CD4-positive, alpha-beta T cell (primary cell): ENCODE data around the gene DRG1. TPM values are rescaled to one million over a fixed set of nuclear protein-coding genes. Genes with fewer than 3 reads are reported as not detected.

Experiments used
- ATAC-seq: fragments of 200-7000 bp; cut with Tn5 transposase; one replicate; pipeline ENCODE4 v1.10.0; 2022; ENCODE audit warnings: mild to moderate bottlenecking; ENCODE audit not compliant: poor library complexity
- CTCF ChIA-PET: fragments of 350-600 bp; sonication (Branson Sonifier 250); formaldehyde crosslinking; loops from one replicate; lab custom pipeline; 2021; ENCODE audit warnings: antibody characterized with exemption, inconsistent platforms; lab: Charles Lee
- POLR2A ChIA-PET: fragments of 350-600 bp; sonication (Branson Sonifier 250); formaldehyde crosslinking; loops from one replicate; lab custom pipeline; 2021; ENCODE audit warnings: antibody characterized with exemption, inconsistent platforms; lab: Charles Lee
- DNase-seq, 14 experiments: peaks; one replicate each; pipeline ENCODE4 v3.0.0-alpha.2; 2013 to 2020; ENCODE audit warnings: mixed read lengths in 2 of 14
- H3K27ac ChIP-seq, 2 donors: one replicate each; pipeline versions ENCODE4 v1.5.1 to v1.7.0; 2013; ENCODE audit warnings: low read length in 2 of 2, low read depth in 1 of 2, mild to moderate bottlenecking in 1 of 2
- H3K27me3 ChIP-seq, 2 experiments: 1 replicate in 1 of 2; 2 replicates in 1 of 2; pipeline versions ENCODE4 v1.6.1 to v1.7.0; 2013; ENCODE audit warnings: low read length in 2 of 2, control low read depth in 1 of 2, mild to moderate bottlenecking in 1 of 2, moderate library complexity in 1 of 2; ENCODE audit not compliant: insufficient read depth in 2 of 2, control insufficient read depth in 1 of 2
- H3K36me3 ChIP-seq: one replicate; pipeline ENCODE4 v1.6.1; 2013; ENCODE audit warnings: low read length, control low read depth; ENCODE audit not compliant: insufficient read depth
- H3K4me1 ChIP-seq: one replicate; pipeline ENCODE4 v1.6.1; 2013; ENCODE audit warnings: low read length, control low read depth; ENCODE audit not compliant: insufficient read depth
- H3K4me3 ChIP-seq: one replicate; pipeline ENCODE4 v1.5.1; 2013; ENCODE audit warnings: mild to moderate bottlenecking, low read length, moderate library complexity
- H3K9me3 ChIP-seq, 2 experiments: 1 replicate in 1 of 2; 2 replicates in 1 of 2; pipeline versions ENCODE4 v1.6.1 to v1.7.0; 2013; ENCODE audit warnings: low read length in 2 of 2, mild to moderate bottlenecking in 2 of 2, control low read depth in 1 of 2, moderate library complexity in 1 of 2; ENCODE audit not compliant: control insufficient read depth in 1 of 2, insufficient read depth in 1 of 2
- H3K27ac Mint-ChIP-seq: one replicate; pipeline ENCODE4 v1.8.0; 2020; ENCODE audit warnings: mixed read lengths
- H3K27me3 Mint-ChIP-seq: one replicate; pipeline ENCODE4 v1.8.0; 2021; ENCODE audit warnings: mixed read lengths
- H3K36me3 Mint-ChIP-seq: one replicate; pipeline ENCODE4 v1.8.0; 2021; ENCODE audit warnings: low read depth, mixed read lengths
- H3K4me1 Mint-ChIP-seq: one replicate; pipeline ENCODE4 v1.8.0; 2021; ENCODE audit warnings: low read depth, mixed read lengths
- H3K4me3 Mint-ChIP-seq: one replicate; pipeline ENCODE4 v1.8.0; 2020; ENCODE audit warnings: mild to moderate bottlenecking, mixed read lengths
- H3K9me3 Mint-ChIP-seq: one replicate; pipeline ENCODE4 v1.8.0; 2020; ENCODE audit warnings: mixed read lengths
- intact Hi-C, 2 experiments: fragments of 100-400 bp; cut with DNase I in 1 of 2; cut with micrococcal nuclease in 1 of 2; formaldehyde crosslinking; loops; one replicate each; pipeline versions ENCODE4 v1.15.1 to v1.9.0; 2023 to 2025; cut with DNase I, micrococcal nuclease
- polyA plus RNA-seq, 2 donors: library from polyadenylated mRNA; unstranded; fragments of 120-200 nt; gene quantifications; one replicate each; pipeline ENCODE4 v1.2.1, GENCODE V29; 2013
- total RNA-seq, 174 experiments: library from RNA in 2 of 174; stranded (reverse) in 2 of 174; gene quantifications; one replicate each; pipeline ENCODE4 v1.2.3 and lab custom pipeline; 2021 to 2026
- TF ChIP-seq, protein P1 (sequence below): fragments of 200-600 bp; IDR thresholded peaks from one replicate; pipeline ENCODE4 v1.8.0; 2022; ENCODE audit warnings: antibody characterized with exemption, mild to moderate bottlenecking

The DRG1 gene, protein sequence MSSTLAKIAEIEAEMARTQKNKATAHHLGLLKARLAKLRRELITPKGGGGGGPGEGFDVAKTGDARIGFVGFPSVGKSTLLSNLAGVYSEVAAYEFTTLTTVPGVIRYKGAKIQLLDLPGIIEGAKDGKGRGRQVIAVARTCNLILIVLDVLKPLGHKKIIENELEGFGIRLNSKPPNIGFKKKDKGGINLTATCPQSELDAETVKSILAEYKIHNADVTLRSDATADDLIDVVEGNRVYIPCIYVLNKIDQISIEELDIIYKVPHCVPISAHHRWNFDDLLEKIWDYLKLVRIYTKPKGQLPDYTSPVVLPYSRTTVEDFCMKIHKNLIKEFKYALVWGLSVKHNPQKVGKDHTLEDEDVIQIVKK
- total RNA-seq (10 to 100 TPM; 57.3 to 72.8 TPM), total RNA-seq (lab: John Stamatoyannopoulos, UW) (26.7 to 126 (median 42.1) reads per million in 172 experiments)
- polyA plus RNA-seq (2013, experiment 1 of 2), result 37.1 TPM
- 46.4 TPM for polyA plus RNA-seq (2013, experiment 2 of 2)

DNA sequence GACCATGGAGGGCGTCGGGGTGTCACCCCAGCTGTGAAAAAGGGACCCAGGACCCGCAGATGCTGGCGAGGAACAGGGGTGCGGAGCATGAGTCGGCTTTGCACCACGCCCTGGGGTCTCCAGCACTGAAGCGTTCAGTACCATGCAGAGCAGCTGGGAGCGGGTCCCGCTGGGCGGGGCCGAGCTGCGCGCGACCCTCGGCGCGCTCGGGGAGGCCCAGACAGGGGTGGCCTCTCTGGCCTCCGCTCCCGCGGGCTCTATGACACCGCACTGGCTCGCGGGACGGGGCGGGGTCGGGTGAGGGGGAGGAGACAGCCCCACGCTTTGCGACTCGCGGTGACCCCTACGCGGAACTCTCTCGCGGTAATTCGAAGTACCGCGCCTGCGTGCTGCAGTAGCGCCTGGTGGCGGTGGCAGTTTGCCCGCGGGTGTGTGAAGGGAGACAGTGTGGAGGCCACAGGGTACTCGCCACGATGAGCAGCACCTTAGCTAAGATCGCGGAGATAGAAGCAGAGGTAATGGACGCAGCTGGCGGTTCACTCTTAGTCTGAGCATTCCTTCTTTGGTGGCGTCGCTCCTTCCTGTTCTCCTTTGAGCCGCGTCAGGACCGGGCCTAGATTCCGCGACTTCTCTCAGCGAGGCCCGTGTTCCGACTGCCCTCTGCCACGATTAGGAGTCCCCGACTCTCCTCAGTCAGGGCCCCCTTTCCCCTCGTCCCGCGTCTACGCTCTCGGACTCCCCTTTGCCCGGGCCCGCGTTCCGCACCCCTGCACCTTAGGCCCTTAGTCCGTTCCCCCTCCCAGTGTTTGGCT lies at the start of gene DRG1:
Gene DRG1 (plus strand): TSS at position 394 of the 812 bp plus-strand sequence. CDS start 80 bp downstream, at position 474.
- H3K4me1 ChIP-seq, result peaks cover 22% of the 10 kb centered on the region
- peak within 1 kb of the TSS; percentile 90 for H3K4me3 ChIP-seq
- H3K4me1 Mint-ChIP-seq, result peaks cover 18% of the 10 kb centered on the region
- ChIA-PET CTCF (interaction anchor here (1.3 kb wide), 1 partner anchor 53 kb away, joined by 5 read pairs; the partner anchor contains the start of gene PATZ1), POLR2A (interaction anchor here (0.6 to 3.8 kb wide), 10 partner anchors 49 to 263 kb away, joined by 3 to 37 read pairs (median 4); partner anchors contain the start of genes PATZ1, PIK3IP1 and PISD)
- H3K27me3 Mint-ChIP-seq, result no peaks in the 10 kb centered on the region
- peaks cover 35% of the 10 kb centered on the region for H3K36me3 Mint-ChIP-seq
- peak within 1 kb of the TSS; percentile 83 for H3K27ac Mint-ChIP-seq
- H3K9me3 ChIP-seq, result no peaks in the 10 kb centered on the region
- H3K9me3 Mint-ChIP-seq, result no peaks in the 10 kb centered on the region
- peak; percentile 97 for ATAC-seq
- peak within 1 kb of the TSS; percentile 77 to 81 for H3K27ac ChIP-seq
- peak within 1 kb of the TSS; percentile 94 for H3K4me3 Mint-ChIP-seq
- TF ChIP-seq, protein P1, sequence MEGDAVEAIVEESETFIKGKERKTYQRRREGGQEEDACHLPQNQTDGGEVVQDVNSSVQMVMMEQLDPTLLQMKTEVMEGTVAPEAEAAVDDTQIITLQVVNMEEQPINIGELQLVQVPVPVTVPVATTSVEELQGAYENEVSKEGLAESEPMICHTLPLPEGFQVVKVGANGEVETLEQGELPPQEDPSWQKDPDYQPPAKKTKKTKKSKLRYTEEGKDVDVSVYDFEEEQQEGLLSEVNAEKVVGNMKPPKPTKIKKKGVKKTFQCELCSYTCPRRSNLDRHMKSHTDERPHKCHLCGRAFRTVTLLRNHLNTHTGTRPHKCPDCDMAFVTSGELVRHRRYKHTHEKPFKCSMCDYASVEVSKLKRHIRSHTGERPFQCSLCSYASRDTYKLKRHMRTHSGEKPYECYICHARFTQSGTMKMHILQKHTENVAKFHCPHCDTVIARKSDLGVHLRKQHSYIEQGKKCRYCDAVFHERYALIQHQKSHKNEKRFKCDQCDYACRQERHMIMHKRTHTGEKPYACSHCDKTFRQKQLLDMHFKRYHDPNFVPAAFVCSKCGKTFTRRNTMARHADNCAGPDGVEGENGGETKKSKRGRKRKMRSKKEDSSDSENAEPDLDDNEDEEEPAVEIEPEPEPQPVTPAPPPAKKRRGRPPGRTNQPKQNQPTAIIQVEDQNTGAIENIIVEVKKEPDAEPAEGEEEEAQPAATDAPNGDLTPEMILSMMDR, result no peak
- no peaks in the 10 kb centered on the region for H3K27me3 ChIP-seq
- peaks cover 11% of the 10 kb centered on the region for H3K36me3 ChIP-seq
- DNase-seq, result peak; percentile 92 to 98 (median 96)
- intact Hi-C loops, result loop anchor here (1.0 to 5.0 kb wide), 3 partner anchors 52 to 353 kb away; partner anchors contain the start of genes DEPDC5 (in 1 of the 2), EIF4ENIF1 (in 1 of the 2) and PRR14L (in 1 of the 2)

DNA sequence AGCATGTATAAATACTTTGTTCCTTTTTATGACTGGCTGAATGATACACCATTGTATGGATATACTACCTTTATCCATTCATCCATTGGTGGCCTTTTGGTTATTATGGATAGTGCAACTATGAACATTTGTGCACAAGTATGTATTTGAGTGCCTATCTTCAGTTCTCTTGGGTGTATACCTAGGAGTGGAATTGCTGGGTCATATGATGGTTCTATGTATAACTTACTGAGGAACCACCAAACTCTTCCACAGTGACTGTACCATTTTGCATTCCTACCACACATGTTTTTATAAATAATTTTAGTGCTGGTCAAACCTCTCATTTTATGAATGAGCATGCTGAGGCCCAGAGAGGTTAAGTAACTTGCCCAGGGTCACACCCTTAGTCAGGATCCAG lies 49.4 kb upstream of the DRG1 start:
- Mint-ChIP-seq H3K4me3 (peak overlapping the region; percentile 38), H3K27ac (no peak overlapping the region), H3K27me3 (no peaks in the 10 kb centered on the region), H3K9me3 (no peaks in the 10 kb centered on the region), H3K36me3 (peaks cover 8% of the 10 kb centered on the region), H3K4me1 (peaks cover 12% of the 10 kb centered on the region)
- Histone ChIP-seq H3K27me3 (no peaks in the 10 kb centered on the region), H3K27ac (no peak overlapping the region), H3K4me3 (no peak overlapping the region), H3K9me3 (no peaks in the 10 kb centered on the region), H3K36me3 (no peaks in the 10 kb centered on the region), H3K4me1 (peaks cover 21% of the 10 kb centered on the region)
- DNase-seq (no peak), ATAC-seq (no peak)
- TF ChIP-seq, protein P1, result no peak
- ChIA-PET POLR2A (no interaction called here), CTCF (no interaction called here)
- intact Hi-C loops, result loop anchor here in 1 of 2 experiments (5.0 kb wide), 6 partner anchors 137 to 1468 kb away; partner anchors contain the start of genes EIF4ENIF1, MTMR3, RNF185 and SELENOM

DNA sequence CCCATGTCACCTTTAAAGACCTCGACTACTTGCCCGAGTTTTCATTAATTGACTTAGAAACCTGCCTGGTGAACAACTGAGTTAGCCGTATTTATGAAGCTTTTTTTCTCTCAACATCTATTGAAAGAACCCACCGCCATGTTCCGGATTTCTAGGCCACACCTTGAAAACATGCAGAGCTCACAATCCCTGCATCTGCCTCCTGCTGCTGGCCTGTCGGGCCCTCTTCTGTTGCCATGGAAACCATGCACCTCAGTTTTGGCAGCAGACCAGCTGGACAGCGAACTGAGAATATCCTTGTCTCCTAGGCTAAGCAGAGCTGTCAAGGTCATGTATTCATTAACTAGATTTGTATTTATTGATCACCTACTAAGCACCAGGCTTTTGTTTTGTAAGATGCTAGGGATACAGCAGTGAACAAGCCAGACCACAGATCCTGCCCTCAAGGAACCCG lies 49.0 kb upstream of the DRG1 start:
- no peaks in the 10 kb centered on the region for H3K9me3 ChIP-seq
- CTCF ChIA-PET, result no interaction called here
- ATAC-seq, result no peak

More for the DNA sequence above, 49.0 kb upstream of the DRG1 start:
- Histone ChIP-seq H3K27ac (no peak overlapping the region), H3K27me3 (no peaks in the 10 kb centered on the region), H3K4me1 (peaks cover 16% of the 10 kb centered on the region), H3K36me3 (no peaks in the 10 kb centered on the region), H3K4me3 (no peak overlapping the region)
- TF ChIP-seq, protein P1, result no peak
- no peak for DNase-seq
- no peak overlapping the region for H3K27ac Mint-ChIP-seq
- peaks cover 3% of the 10 kb centered on the region for H3K36me3 Mint-ChIP-seq
- POLR2A ChIA-PET, result no interaction called here
- intact Hi-C loops, result no loop called here
- no peaks in the 10 kb centered on the region for H3K9me3 Mint-ChIP-seq
- peak overlapping the region; percentile 4 for H3K4me3 Mint-ChIP-seq
- no peaks in the 10 kb centered on the region for H3K27me3 Mint-ChIP-seq
- H3K4me1 Mint-ChIP-seq, result peaks cover 8% of the 10 kb centered on the region
